HepG2 (cell line): ENCODE measurements around the gene SLC23A3. TPM values are rescaled to one million over a fixed set of nuclear protein-coding genes. Genes with fewer than 3 reads are reported as not detected.
A peak's percentile ranks its signal among the peaks of the same experiment; 100 is the strongest.

Experiments
- ATF2 ChIP-seq: sonication (generic); formaldehyde crosslinking; IDR thresholded peaks from 2 replicates; pipeline ENCODE4 v1.4.0; 2020; ENCODE audit warnings: missing genetic modification reagents
- NBN ChIP-seq: fragments of 450-650 bp; conservative IDR thresholded peaks from 2 replicates; pipeline ENCODE4 v1.6.1; 2017
- NR1H2 ChIP-seq: sonication (generic); formaldehyde crosslinking; IDR thresholded peaks from 2 replicates; pipeline ENCODE4 v1.8.1; 2022; ENCODE audit warnings: low read depth, missing genetic modification reagents, borderline replicate concordance
- NR3C1 ChIP-seq: sonication (generic); formaldehyde crosslinking; IDR thresholded peaks from 2 replicates; pipeline ENCODE4 v1.4.0; 2020; ENCODE audit warnings: missing genetic modification reagents
- RNF219 ChIP-seq: sonication (generic); formaldehyde crosslinking; IDR thresholded peaks from 2 replicates; pipeline ENCODE4 v1.5.0; 2020; ENCODE audit warnings: mild to moderate bottlenecking, missing genetic modification reagents
- THYN1 ChIP-seq: sonication (generic); formaldehyde crosslinking; IDR thresholded peaks from 2 replicates; pipeline ENCODE4 v1.8.1; 2023; ENCODE audit warnings: low read depth, mild to moderate bottlenecking, moderate library complexity, missing genetic modification reagents, borderline replicate concordance
- ZBTB1 ChIP-seq: sonication (generic); formaldehyde crosslinking; IDR thresholded peaks from 2 replicates; pipeline ENCODE4 v1.4.0; 2020; ENCODE audit warnings: missing genetic modification reagents, borderline replicate concordance
- ZNF224 ChIP-seq: sonication (generic); formaldehyde crosslinking; IDR thresholded peaks from 2 replicates; pipeline ENCODE4 v1.5.0; 2020; ENCODE audit warnings: mild to moderate bottlenecking, missing genetic modification reagents
- ZNF24 ChIP-seq: fragments of 450-650 bp; IDR thresholded peaks from 2 replicates; pipeline ENCODE4 v1.6.1; 2017; ENCODE audit warnings: antibody characterized with exemption, mild to moderate bottlenecking
- ZNF503 ChIP-seq: sonication (generic); formaldehyde crosslinking; IDR thresholded peaks from 2 replicates; pipeline ENCODE4 v1.4.0; 2020; ENCODE audit warnings: missing genetic modification reagents
- ZNF543 ChIP-seq: sonication (generic); formaldehyde crosslinking; IDR thresholded peaks from 2 replicates; pipeline ENCODE4 v1.4.0; 2020; ENCODE audit warnings: mild to moderate bottlenecking, missing genetic modification reagents
- ZNF691 ChIP-seq: sonication (generic); formaldehyde crosslinking; IDR thresholded peaks from 2 replicates; pipeline ENCODE4 v1.4.0; 2020; ENCODE audit warnings: missing genetic modification reagents, low read depth, mild to moderate bottlenecking, borderline replicate concordance
- polyA plus RNA-seq, 8 experiments: library from polyadenylated mRNA; depleted of rRNA in 3 of 8; stranded (reverse) in 7 of 8; unstranded in 1 of 8; fragments of >200 nt; fragmentation: Illumina TruSeq in 4 of 8; extraction: Trizol in 4 of 8; gene quantifications; 2 replicates each; pipeline versions ENCODE4 v1.2.1 to v1.2.3, GENCODE V29; 2011 to 2016; ENCODE audit warnings: low read depth in 4 of 8, missing spikeins in 1 of 8, mixed read lengths in 1 of 8; ENCODE audit not compliant: insufficient read depth in 1 of 8
- total RNA-seq, 5 experiments: library from RNA; depleted of rRNA; stranded (reverse); fragments of >200 nt; fragmentation: Illumina TruSeq; extraction: Trizol; gene quantifications; 2 replicates each; pipeline ENCODE4 v1.2.3, GENCODE V29; 2016; ENCODE audit warnings: low read depth in 1 of 5
- TF ChIP-seq, protein P1 (sequence below): sonication (generic); formaldehyde crosslinking; IDR thresholded peaks from 2 replicates; pipeline ENCODE4 v1.5.1; 2020; ENCODE audit warnings: mild to moderate bottlenecking, missing genetic modification reagents

The SLC23A3 gene
- total and polyA plus RNA-seq, 2 of the 13 experiments (the other 11 are each of a cell fraction or from before 2014, with no cell fraction given): 0.38 to 0.78 TPM

- TF ChIP-seq, protein P1, sequence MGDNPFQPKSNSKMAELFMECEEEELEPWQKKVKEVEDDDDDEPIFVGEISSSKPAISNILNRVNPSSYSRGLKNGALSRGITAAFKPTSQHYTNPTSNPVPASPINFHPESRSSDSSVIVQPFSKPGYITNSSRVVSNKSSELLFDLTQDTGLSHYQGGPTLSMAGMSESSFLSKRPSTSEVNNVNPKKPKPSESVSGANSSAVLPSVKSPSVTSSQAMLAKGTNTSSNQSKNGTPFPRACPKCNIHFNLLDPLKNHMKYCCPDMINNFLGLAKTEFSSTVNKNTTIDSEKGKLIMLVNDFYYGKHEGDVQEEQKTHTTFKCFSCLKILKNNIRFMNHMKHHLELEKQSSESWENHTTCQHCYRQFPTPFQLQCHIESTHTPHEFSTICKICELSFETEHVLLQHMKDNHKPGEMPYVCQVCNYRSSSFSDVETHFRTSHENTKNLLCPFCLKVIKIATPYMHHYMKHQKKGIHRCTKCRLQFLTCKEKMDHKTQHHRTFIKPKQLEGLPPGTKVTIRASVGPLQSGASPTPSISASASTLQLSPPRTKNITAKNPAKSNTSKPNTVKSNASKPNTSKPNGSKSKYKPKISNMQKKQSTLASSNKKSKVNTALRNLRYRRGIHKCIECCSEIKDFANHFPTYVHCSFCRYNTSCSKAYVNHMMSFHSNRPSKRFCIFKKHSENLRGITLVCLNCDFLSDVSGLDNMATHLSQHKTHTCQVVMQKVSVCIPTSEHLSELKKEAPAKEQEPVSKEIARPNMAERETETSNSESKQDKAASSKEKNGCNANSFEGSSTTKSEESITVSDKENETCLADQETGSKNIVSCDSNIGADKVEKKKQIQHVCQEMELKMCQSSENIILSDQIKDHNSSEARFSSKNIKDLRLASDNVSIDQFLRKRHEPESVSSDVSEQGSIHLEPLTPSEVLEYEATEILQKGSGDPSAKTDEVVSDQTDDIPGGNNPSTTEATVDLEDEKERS: peak; percentile 36; the same call in 1 of the 2 replicates
- TF ChIP-seq ZNF224 (CRISPR knock-in tag): no peak
- no peak for TF ChIP-seq ZNF24
- no peak for TF ChIP-seq THYN1 (CRISPR knock-in tag)
- no peak for TF ChIP-seq ZBTB1 (CRISPR knock-in tag)
- no peak for TF ChIP-seq NBN
- no peak for TF ChIP-seq ZNF503 (CRISPR knock-in tag)
- no peak for TF ChIP-seq RNF219 (CRISPR knock-in tag)
- TF ChIP-seq ZNF543 (CRISPR knock-in tag): no peak
- no peak for TF ChIP-seq NR3C1 (CRISPR knock-in tag)
- no peak for TF ChIP-seq NR1H2 (CRISPR knock-in tag)
- TF ChIP-seq ATF2: peak; percentile 17; the same call in 1 of the 2 replicates
- no peak for TF ChIP-seq ZNF691 (CRISPR knock-in tag)
These were observed 52.8 kb downstream of the SLC23A3 start (continued) for GRCh38 chr2:219116776-219117646.
